Upper lobe of right lung (tissue), 1 donor: Measurements from ENCODE around the gene FRMD4B. TPM values are rescaled to one million over a fixed set of nuclear protein-coding genes. Genes with fewer than 3 reads are reported as not detected.
A peak's percentile ranks its signal among the peaks of the same experiment; 100 is the strongest.

Experiments used
- ATAC-seq: fragments of 200-7000 bp; cut with Tn5 transposase; one replicate; pipeline ENCODE4 v1.9.1; 2020; ENCODE audit warnings: mild to moderate bottlenecking, moderate library complexity
- DNase-seq: peaks from one replicate; pipeline ENCODE4 v3.0.0-alpha.2; 2020
- H3K27ac ChIP-seq: fragments of 200-600 bp; one replicate; pipeline ENCODE4 v1.8.0; 2022
- H3K27me3 ChIP-seq: fragments of 200-600 bp; one replicate; pipeline ENCODE4 v1.8.0; 2022; ENCODE audit warnings: mild to moderate bottlenecking
- H3K36me3 ChIP-seq: fragments of 200-600 bp; one replicate; pipeline ENCODE4 v1.8.0; 2022
- H3K4me1 ChIP-seq: fragments of 200-600 bp; one replicate; pipeline ENCODE4 v1.8.0; 2022
- H3K4me3 ChIP-seq: fragments of 200-600 bp; one replicate; pipeline ENCODE4 v1.8.0; 2022; ENCODE audit warnings: mild to moderate bottlenecking
- H3K9me3 ChIP-seq: fragments of 200-600 bp; one replicate; pipeline ENCODE4 v1.8.0; 2022
- CTCF ChIP-seq: fragments of 200-600 bp; IDR thresholded peaks from one replicate; pipeline ENCODE4 v1.8.0; 2022; ENCODE audit warnings: antibody characterized with exemption
- intact Hi-C: fragments of 100-400 bp; cut with DNase I; formaldehyde crosslinking; loops from one replicate; pipeline ENCODE4 v1.11.0; 2022
- total RNA-seq: library from RNA; stranded (reverse); fragmentation: NEBNext Ultra II Directional; extraction: Animal tissue kit (Norgen Biotek cat#: 25700); gene quantifications from one replicate; pipeline ENCODE4 v1.2.1, GENCODE V29; 2021
- donor health status: DM: no; HTN: yes; CAD: no; lungs with severe emphysema.

The FRMD4B gene
- total RNA-seq, 1 donor from 2014 or later, result 60.7 TPM

- no peaks in the 10 kb centered on the region for H3K36me3 ChIP-seq
- peak overlapping the region; percentile 41 for H3K4me3 ChIP-seq
These were observed 33.4 kb downstream of the FRMD4B start for GRCh38 chr3:69352305-69353087.

GRCh38 chr3:69343875-69344274, 42.0 kb downstream of the FRMD4B start:
- Histone ChIP-seq H3K4me1 (peaks cover 34% of the 10 kb centered on the region), H3K9me3 (no peaks in the 10 kb centered on the region), H3K4me3 (no peak overlapping the region), H3K36me3 (no peaks in the 10 kb centered on the region), H3K27ac (no peak overlapping the region), H3K27me3 (no peaks in the 10 kb centered on the region)
- intact Hi-C loops, result no loop called here
- ATAC-seq (no peak), DNase-seq (no peak)
- TF ChIP-seq CTCF, result no peak

More at GRCh38 chr3:69352305-69353087, 33.4 kb downstream of the FRMD4B start:
- no peak for DNase-seq
- H3K27me3 ChIP-seq, result no peaks in the 10 kb centered on the region
- no peaks in the 10 kb centered on the region for H3K9me3 ChIP-seq
- TF ChIP-seq CTCF, result no peak
- ATAC-seq, result peak; percentile 51
- intact Hi-C loops, result no loop called here
- H3K27ac ChIP-seq, result peak overlapping the region; percentile 70
- H3K4me1 ChIP-seq, result peaks cover 5% of the 10 kb centered on the region

- no peak overlapping the region for H3K4me3 ChIP-seq
- peaks cover 34% of the 10 kb centered on the region for H3K4me1 ChIP-seq
- H3K36me3 ChIP-seq, result no peaks in the 10 kb centered on the region
- H3K27ac ChIP-seq, result no peak overlapping the region
- DNase-seq, result no peak
- no peaks in the 10 kb centered on the region for H3K9me3 ChIP-seq
- intact Hi-C loops, result no loop called here
- no peaks in the 10 kb centered on the region for H3K27me3 ChIP-seq
- TF ChIP-seq CTCF, result no peak
- ATAC-seq, result peak; percentile 75
These were observed 43.8 kb downstream of the FRMD4B start for GRCh38 chr3:69342074-69342473.

- intact Hi-C loops, result no loop called here
- DNase-seq, result no peak
- Histone ChIP-seq H3K27me3 (no peaks in the 10 kb centered on the region), H3K27ac (no peak overlapping the region), H3K4me1 (peaks cover 37% of the 10 kb centered on the region), H3K9me3 (no peaks in the 10 kb centered on the region), H3K4me3 (no peak overlapping the region), H3K36me3 (no peaks in the 10 kb centered on the region)
- no peak for TF ChIP-seq CTCF
- peak; percentile 90 for ATAC-seq
These were observed 46.1 kb downstream of the FRMD4B start for GRCh38 chr3:69339760-69340159.

GRCh38 chr3:69338911-69339310, 47.0 kb downstream of the FRMD4B start:
- H3K27me3 ChIP-seq, result no peaks in the 10 kb centered on the region
- peak; percentile 42 for ATAC-seq

More at GRCh38 chr3:69338911-69339310, 47.0 kb downstream of the FRMD4B start:
- Histone ChIP-seq H3K9me3 (no peaks in the 10 kb centered on the region), H3K4me3 (no peak overlapping the region), H3K27ac (no peak overlapping the region), H3K4me1 (peaks cover 38% of the 10 kb centered on the region), H3K36me3 (no peaks in the 10 kb centered on the region)
- intact Hi-C loops, result no loop called here
- no peak for DNase-seq
- no peak for TF ChIP-seq CTCF
